HepG2 (cell line): ENCODE results near the gene PITPNM2. TPM values are rescaled to one million over a fixed set of nuclear protein-coding genes. Genes with fewer than 3 reads are reported as not detected.
A peak's percentile ranks its signal among the peaks of the same experiment; 100 is the strongest.

Experiments used
- ASH2L ChIP-seq: fragments of 300-600, 200-600 bp; sonication (generic); IDR thresholded peaks from 2 replicates; pipeline ENCODE4 v1.7.0; 2017; ENCODE audit warnings: low read depth, mild to moderate bottlenecking, moderate library complexity, mixed read lengths, low read length; ENCODE audit not compliant: insufficient read length
- KDM1A ChIP-seq: IDR thresholded peaks from 2 replicates; pipeline ENCODE4 v1.6.1; 2016; ENCODE audit warnings: missing compliant biosample characterization
- KLF16 ChIP-seq, 2 experiments: sonication (generic) in 1 of 2; formaldehyde crosslinking in 1 of 2; IDR thresholded peaks; 2 replicates each; pipeline versions ENCODE4 v1.6.1 to v1.8.0; 2016 to 2023; ENCODE audit warnings: missing genetic modification reagents in 2 of 2, missing compliant biosample characterization in 1 of 2
- MTF1 ChIP-seq: sonication (generic); formaldehyde crosslinking; IDR thresholded peaks from 2 replicates; pipeline ENCODE4 v1.5.0; 2020; ENCODE audit warnings: missing genetic modification reagents
- RBFOX2 ChIP-seq: fragments of 200-400 bp; formaldehyde crosslinking; IDR thresholded peaks from 2 replicates; pipeline ENCODE4 v1.6.1; 2017; ENCODE audit warnings: low read depth, mild to moderate bottlenecking, low read length
- SOX5 ChIP-seq: IDR thresholded peaks from 2 replicates; pipeline ENCODE4 v1.6.1; 2016; ENCODE audit warnings: borderline replicate concordance
- ZBTB42 ChIP-seq: sonication (generic); formaldehyde crosslinking; IDR thresholded peaks from 2 replicates; pipeline ENCODE4 v1.5.0; 2020; ENCODE audit warnings: mild to moderate bottlenecking, missing genetic modification reagents
- ZNF274 ChIP-seq: sonication (generic); formaldehyde crosslinking; IDR thresholded peaks from 2 replicates; pipeline ENCODE4 v1.5.1; 2020; ENCODE audit warnings: mild to moderate bottlenecking, missing genetic modification reagents
- ZNF281 ChIP-seq: sonication (generic); formaldehyde crosslinking; IDR thresholded peaks from 2 replicates; pipeline ENCODE4 v1.4.0; 2020; ENCODE audit warnings: missing genetic modification reagents, borderline replicate concordance
- ZNF550 ChIP-seq: sonication (generic); formaldehyde crosslinking; IDR thresholded peaks from 2 replicates; pipeline ENCODE4 v1.4.0; 2020; ENCODE audit warnings: mild to moderate bottlenecking, missing genetic modification reagents, borderline replicate concordance
- ZNF761 ChIP-seq: sonication (generic); formaldehyde crosslinking; conservative IDR thresholded peaks from 2 replicates; pipeline ENCODE4 v1.4.0; 2020; ENCODE audit warnings: mild to moderate bottlenecking, missing genetic modification reagents
- polyA plus RNA-seq, 8 experiments: library from polyadenylated mRNA; depleted of rRNA in 3 of 8; stranded (reverse) in 7 of 8; unstranded in 1 of 8; fragments of >200 nt; fragmentation: Illumina TruSeq in 4 of 8; extraction: Trizol in 4 of 8; gene quantifications; 2 replicates each; pipeline versions ENCODE4 v1.2.1 to v1.2.3, GENCODE V29; 2011 to 2016; ENCODE audit warnings: low read depth in 4 of 8, missing spikeins in 1 of 8, mixed read lengths in 1 of 8; ENCODE audit not compliant: insufficient read depth in 1 of 8
- total RNA-seq, 5 experiments: library from RNA; depleted of rRNA; stranded (reverse); fragments of >200 nt; fragmentation: Illumina TruSeq; extraction: Trizol; gene quantifications; 2 replicates each; pipeline ENCODE4 v1.2.3, GENCODE V29; 2016; ENCODE audit warnings: low read depth in 1 of 5
- TF ChIP-seq, protein P1 (sequence below): sonication (generic); formaldehyde crosslinking; IDR thresholded peaks from 2 replicates; pipeline ENCODE4 v1.5.1; 2020; ENCODE audit warnings: missing genetic modification reagents, mild to moderate bottlenecking, borderline replicate concordance
- TF ChIP-seq, protein P2 (sequence below): sonication (generic); formaldehyde crosslinking; IDR thresholded peaks from 2 replicates; pipeline ENCODE4 v1.8.0; 2022; ENCODE audit warnings: low read depth, missing genetic modification reagents
- TF ChIP-seq, protein P3 (sequence below): sonication (generic); formaldehyde crosslinking; conservative IDR thresholded peaks from 2 replicates; pipeline ENCODE4 v1.4.0; 2020; ENCODE audit warnings: missing genetic modification reagents
- TF ChIP-seq, protein P4 (sequence below): sonication (generic); formaldehyde crosslinking; IDR thresholded peaks from 2 replicates; pipeline ENCODE4 v1.9.0; 2022; ENCODE audit warnings: missing genetic modification reagents, mild to moderate bottlenecking, borderline replicate concordance

Gene PITPNM2
- total and polyA plus RNA-seq, 2 of the 13 experiments (the other 11 are each of a cell fraction or from before 2014, with no cell fraction given): 4.2 to 5.3 TPM

DNA sequence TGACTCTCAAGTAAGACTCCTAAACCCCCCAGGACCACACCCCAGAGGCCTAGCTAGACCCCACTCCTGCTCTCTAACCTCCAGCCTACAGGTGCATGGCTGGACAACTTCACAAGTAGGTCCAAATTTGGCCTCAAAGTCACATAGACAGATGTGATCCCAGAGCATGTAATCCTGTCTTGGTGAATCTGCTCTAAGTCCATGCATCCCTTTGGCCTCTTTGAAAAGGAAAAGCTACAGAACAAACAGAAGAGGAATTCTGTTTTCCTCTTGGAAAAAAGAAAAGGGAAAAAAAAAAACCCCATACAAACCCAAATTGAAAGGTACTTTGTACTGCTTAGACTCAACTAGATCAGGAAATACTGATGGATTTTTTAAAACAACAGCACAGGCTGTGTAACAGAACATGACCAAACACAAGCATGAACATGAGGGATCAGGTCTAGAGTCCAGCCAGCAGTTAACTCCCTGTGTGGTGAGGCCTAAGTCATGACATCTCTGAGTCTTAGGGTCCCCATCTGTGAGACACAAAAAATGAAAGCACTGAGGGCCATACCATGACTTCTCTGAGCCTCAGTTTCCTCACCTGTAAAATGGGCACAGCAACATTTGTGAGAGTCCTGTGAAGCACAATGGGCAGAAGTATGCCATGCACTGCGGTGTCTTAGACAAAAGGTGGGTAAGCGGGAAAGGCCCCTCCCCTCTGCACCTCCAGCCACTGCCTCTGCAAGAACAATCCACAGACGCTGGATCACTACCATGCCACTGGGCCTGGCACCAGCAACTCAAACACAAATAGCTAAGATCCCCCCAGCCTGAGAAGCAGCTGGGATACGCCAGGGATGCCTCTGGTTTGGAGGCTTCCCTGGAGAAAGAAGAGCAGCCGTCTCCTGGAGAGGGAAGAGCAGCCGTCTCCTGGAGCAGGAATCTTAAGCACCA lies 9.9 kb downstream of the PITPNM2 start (continued):
- TF ChIP-seq ZNF281 (CRISPR knock-in tag): no peak
- no peak for TF ChIP-seq KLF16 (CRISPR knock-in tag; IDR thresholded peaks at IDR 0.05)
- TF ChIP-seq RBFOX2: no peak
- TF ChIP-seq, protein P1, sequence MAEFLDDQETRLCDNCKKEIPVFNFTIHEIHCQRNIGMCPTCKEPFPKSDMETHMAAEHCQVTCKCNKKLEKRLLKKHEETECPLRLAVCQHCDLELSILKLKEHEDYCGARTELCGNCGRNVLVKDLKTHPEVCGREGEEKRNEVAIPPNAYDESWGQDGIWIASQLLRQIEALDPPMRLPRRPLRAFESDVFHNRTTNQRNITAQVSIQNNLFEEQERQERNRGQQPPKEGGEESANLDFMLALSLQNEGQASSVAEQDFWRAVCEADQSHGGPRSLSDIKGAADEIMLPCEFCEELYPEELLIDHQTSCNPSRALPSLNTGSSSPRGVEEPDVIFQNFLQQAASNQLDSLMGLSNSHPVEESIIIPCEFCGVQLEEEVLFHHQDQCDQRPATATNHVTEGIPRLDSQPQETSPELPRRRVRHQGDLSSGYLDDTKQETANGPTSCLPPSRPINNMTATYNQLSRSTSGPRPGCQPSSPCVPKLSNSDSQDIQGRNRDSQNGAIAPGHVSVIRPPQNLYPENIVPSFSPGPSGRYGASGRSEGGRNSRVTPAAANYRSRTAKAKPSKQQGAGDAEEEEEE (CRISPR knock-in tag): 0 out of 2 replicates have a peak, but pooled peaks have one; percentile 79
- TF ChIP-seq, protein P2, sequence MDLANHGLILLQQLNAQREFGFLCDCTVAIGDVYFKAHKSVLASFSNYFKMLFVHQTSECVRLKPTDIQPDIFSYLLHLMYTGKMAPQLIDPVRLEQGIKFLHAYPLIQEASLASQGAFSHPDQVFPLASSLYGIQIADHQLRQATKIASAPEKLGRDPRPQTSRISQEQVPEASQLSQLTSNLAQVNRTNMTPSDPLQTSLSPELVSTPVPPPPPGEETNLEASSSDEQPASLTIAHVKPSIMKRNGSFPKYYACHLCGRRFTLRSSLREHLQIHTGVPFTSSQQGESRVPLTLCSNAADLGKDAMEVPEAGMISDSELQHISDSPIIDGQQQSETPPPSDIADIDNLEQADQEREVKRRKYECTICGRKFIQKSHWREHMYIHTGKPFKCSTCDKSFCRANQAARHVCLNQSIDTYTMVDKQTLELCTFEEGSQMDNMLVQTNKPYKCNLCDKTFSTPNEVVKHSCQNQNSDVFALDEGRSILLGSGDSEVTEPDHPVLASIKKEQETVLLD (CRISPR knock-in tag): no peak
- TF ChIP-seq MTF1 (CRISPR knock-in tag): no peak
- TF ChIP-seq, protein P3, sequence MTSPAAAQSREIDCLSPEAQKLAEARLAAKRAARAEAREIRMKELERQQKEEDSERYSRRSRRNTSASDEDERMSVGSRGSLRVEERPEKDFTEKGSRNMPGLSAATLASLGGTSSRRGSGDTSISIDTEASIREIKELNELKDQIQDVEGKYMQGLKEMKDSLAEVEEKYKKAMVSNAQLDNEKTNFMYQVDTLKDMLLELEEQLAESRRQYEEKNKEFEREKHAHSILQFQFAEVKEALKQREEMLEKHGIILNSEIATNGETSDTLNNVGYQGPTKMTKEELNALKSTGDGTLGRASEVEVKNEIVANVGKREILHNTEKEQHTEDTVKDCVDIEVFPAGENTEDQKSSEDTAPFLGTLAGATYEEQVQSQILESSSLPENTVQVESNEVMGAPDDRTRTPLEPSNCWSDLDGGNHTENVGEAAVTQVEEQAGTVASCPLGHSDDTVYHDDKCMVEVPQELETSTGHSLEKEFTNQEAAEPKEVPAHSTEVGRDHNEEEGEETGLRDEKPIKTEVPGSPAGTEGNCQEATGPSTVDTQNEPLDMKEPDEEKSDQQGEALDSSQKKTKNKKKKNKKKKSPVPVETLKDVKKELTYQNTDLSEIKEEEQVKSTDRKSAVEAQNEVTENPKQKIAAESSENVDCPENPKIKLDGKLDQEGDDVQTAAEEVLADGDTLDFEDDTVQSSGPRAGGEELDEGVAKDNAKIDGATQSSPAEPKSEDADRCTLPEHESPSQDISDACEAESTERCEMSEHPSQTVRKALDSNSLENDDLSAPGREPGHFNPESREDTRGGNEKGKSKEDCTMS: no peak; the same call in 1 of the 2 replicates
- TF ChIP-seq ZNF761 (CRISPR knock-in tag): peak; percentile 6; the same call in 1 of the 2 replicates
- TF ChIP-seq, protein P4, sequence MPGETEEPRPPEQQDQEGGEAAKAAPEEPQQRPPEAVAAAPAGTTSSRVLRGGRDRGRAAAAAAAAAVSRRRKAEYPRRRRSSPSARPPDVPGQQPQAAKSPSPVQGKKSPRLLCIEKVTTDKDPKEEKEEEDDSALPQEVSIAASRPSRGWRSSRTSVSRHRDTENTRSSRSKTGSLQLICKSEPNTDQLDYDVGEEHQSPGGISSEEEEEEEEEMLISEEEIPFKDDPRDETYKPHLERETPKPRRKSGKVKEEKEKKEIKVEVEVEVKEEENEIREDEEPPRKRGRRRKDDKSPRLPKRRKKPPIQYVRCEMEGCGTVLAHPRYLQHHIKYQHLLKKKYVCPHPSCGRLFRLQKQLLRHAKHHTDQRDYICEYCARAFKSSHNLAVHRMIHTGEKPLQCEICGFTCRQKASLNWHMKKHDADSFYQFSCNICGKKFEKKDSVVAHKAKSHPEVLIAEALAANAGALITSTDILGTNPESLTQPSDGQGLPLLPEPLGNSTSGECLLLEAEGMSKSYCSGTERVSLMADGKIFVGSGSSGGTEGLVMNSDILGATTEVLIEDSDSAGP (CRISPR knock-in tag): peak; percentile 54
- peak; percentile 79; the same call in 1 of the 2 replicates for TF ChIP-seq ZNF274 (CRISPR knock-in tag)
- no peak; the same call in 1 of the 2 replicates for TF ChIP-seq SOX5 (CRISPR knock-in tag)
- TF ChIP-seq ZNF550: no peak
- peak; percentile 20 for TF ChIP-seq ASH2L
- TF ChIP-seq KDM1A (CRISPR knock-in tag): peak; percentile 97
- TF ChIP-seq ZBTB42 (CRISPR knock-in tag): no peak
